ENCODE measurements around the gene DCLK2.

DNA sequence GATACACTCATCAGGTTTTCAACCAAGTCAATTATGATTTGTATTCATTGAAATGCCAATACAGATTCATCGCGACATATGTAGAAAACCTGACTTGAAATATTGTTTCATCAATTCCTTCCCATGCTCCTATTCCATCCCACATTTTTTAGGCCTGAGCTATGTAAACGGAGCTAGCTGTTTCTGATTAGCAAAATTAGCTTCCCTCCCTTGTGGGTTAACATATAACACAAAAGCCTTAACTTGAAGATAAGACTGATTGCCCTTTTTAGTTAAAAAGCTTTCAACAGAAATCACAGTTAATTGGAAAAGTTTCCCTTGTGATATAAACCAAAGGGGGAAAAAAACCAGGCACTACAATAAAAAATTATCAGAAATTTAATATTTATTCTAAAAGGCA is 32.8 kb upstream of the DCLK2 start:
- TF ChIP-seq, protein P1, sequence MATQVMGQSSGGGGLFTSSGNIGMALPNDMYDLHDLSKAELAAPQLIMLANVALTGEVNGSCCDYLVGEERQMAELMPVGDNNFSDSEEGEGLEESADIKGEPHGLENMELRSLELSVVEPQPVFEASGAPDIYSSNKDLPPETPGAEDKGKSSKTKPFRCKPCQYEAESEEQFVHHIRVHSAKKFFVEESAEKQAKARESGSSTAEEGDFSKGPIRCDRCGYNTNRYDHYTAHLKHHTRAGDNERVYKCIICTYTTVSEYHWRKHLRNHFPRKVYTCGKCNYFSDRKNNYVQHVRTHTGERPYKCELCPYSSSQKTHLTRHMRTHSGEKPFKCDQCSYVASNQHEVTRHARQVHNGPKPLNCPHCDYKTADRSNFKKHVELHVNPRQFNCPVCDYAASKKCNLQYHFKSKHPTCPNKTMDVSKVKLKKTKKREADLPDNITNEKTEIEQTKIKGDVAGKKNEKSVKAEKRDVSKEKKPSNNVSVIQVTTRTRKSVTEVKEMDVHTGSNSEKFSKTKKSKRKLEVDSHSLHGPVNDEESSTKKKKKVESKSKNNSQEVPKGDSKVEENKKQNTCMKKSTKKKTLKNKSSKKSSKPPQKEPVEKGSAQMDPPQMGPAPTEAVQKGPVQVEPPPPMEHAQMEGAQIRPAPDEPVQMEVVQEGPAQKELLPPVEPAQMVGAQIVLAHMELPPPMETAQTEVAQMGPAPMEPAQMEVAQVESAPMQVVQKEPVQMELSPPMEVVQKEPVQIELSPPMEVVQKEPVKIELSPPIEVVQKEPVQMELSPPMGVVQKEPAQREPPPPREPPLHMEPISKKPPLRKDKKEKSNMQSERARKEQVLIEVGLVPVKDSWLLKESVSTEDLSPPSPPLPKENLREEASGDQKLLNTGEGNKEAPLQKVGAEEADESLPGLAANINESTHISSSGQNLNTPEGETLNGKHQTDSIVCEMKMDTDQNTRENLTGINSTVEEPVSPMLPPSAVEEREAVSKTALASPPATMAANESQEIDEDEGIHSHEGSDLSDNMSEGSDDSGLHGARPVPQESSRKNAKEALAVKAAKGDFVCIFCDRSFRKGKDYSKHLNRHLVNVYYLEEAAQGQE (IDR thresholded peaks at IDR 0.05; ENCODE audit: low read depth, low read length): no peak
- no peak for TF ChIP-seq RAD21 (IDR thresholded peaks at IDR 0.05; ENCODE audit: low read length)
- TF ChIP-seq CTCF (IDR thresholded peaks at IDR 0.05): no peak
- no peak for TF ChIP-seq MAX (IDR thresholded peaks at IDR 0.05; ENCODE audit: low read depth)
- TF ChIP-seq, protein P2, sequence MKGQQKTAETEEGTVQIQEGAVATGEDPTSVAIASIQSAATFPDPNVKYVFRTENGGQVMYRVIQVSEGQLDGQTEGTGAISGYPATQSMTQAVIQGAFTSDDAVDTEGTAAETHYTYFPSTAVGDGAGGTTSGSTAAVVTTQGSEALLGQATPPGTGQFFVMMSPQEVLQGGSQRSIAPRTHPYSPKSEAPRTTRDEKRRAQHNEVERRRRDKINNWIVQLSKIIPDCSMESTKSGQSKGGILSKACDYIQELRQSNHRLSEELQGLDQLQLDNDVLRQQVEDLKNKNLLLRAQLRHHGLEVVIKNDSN (IDR thresholded peaks at IDR 0.05; ENCODE audit: borderline replicate concordance, low read depth): no peak
- TF ChIP-seq MXI1 (IDR thresholded peaks at IDR 0.05; ENCODE audit: low read depth, low read length): no peak
- TF ChIP-seq GABPA (IDR thresholded peaks at IDR 0.05; ENCODE audit: low read depth): no peak
- TF ChIP-seq TAF1 (IDR thresholded peaks at IDR 0.05; ENCODE audit: borderline replicate concordance, low read depth, low read length): no peak
- no peak for TF ChIP-seq POLR2AphosphoS5 (IDR thresholded peaks at IDR 0.05; ENCODE audit: low read depth, low read length)
- no peak for TF ChIP-seq EZH2phosphoT487 (IDR thresholded peaks at IDR 0.05; ENCODE audit: borderline replicate concordance, low read depth)
- no peak for TF ChIP-seq ZBTB33 (IDR thresholded peaks at IDR 0.05; ENCODE audit: borderline replicate concordance, low read depth)
- peak; percentile 16 for TF ChIP-seq CHD2 (IDR thresholded peaks at IDR 0.05; ENCODE audit: low read length, partially characterized antibody)

Measured in SK-N-SH (cell line).